ENCODE measurements around the gene ALAS1. TPM values are rescaled to one million over a fixed set of nuclear protein-coding genes. Genes with fewer than 3 reads are reported as not detected.

ALAS1 gene
- total RNA-seq, 1 donor from 2014 or later = 41.5 TPM

GRCh38 chr3:52182196-52182595, 15.8 kb upstream of the ALAS1 start:
- Histone ChIP-seq H3K27me3 (no peaks in the 10 kb centered on the region), H3K9me3 (no peaks in the 10 kb centered on the region), H3K36me3 (no peaks in the 10 kb centered on the region), H3K4me3 (no peak overlapping the region), H3K27ac (no peak overlapping the region), H3K4me1 (peaks cover 2% of the 10 kb centered on the region)
- TF ChIP-seq POLR2A (IDR thresholded peaks at IDR 0.05) = no peak
- TF ChIP-seq CTCF (IDR thresholded peaks at IDR 0.05) = no peak
- no peak for TF ChIP-seq POLR2AphosphoS5 (IDR thresholded peaks at IDR 0.05; ENCODE audit: insufficient read depth in 1 of 2, low read depth in 1 of 2)
- DNase-seq (ENCODE audit: extremely low spot score in 2 of 2) = no peak
- intact Hi-C loops (cut with DNase I) = no loop called here

GRCh38 chr3:52182691-52183090, 15.3 kb upstream of the ALAS1 start:
- intact Hi-C loops (cut with DNase I) = no loop called here
- Histone ChIP-seq H3K27me3 (no peaks in the 10 kb centered on the region), H3K27ac (no peak overlapping the region), H3K9me3 (no peaks in the 10 kb centered on the region), H3K36me3 (no peaks in the 10 kb centered on the region), H3K4me1 (no peaks in the 10 kb centered on the region), H3K4me3 (no peak overlapping the region)
- TF ChIP-seq CTCF (IDR thresholded peaks at IDR 0.05) = no peak
- no peak for TF ChIP-seq POLR2AphosphoS5 (IDR thresholded peaks at IDR 0.05; ENCODE audit: insufficient read depth in 1 of 2, low read depth in 1 of 2)
- TF ChIP-seq POLR2A (IDR thresholded peaks at IDR 0.05) = no peak
- DNase-seq (ENCODE audit: extremely low spot score in 2 of 2) = no peak

- Histone ChIP-seq H3K9me3 (no peaks in the 10 kb centered on the region), H3K4me3 (no peak overlapping the region), H3K27me3 (no peaks in the 10 kb centered on the region), H3K36me3 (no peaks in the 10 kb centered on the region), H3K4me1 (no peaks in the 10 kb centered on the region), H3K27ac (no peak overlapping the region)
- intact Hi-C loops (cut with DNase I) = no loop called here
- DNase-seq (ENCODE audit: extremely low spot score in 2 of 2) = no peak
- no peak for TF ChIP-seq POLR2A (IDR thresholded peaks at IDR 0.05)
- no peak for TF ChIP-seq CTCF (IDR thresholded peaks at IDR 0.05)
- TF ChIP-seq POLR2AphosphoS5 (IDR thresholded peaks at IDR 0.05; ENCODE audit: insufficient read depth in 1 of 2, low read depth in 1 of 2) = no peak
Observed at GRCh38 chr3:52183786-52184445, 14.0 kb upstream of the ALAS1 start.

GRCh38 chr3:52184690-52185089, 13.3 kb upstream of the ALAS1 start:
- intact Hi-C loops (cut with DNase I) = no loop called here
- H3K36me3 ChIP-seq = no peaks in the 10 kb centered on the region
- H3K27me3 ChIP-seq = no peaks in the 10 kb centered on the region
- TF ChIP-seq CTCF (IDR thresholded peaks at IDR 0.05) (no peak), POLR2A (IDR thresholded peaks at IDR 0.05) (no peak), POLR2AphosphoS5 (IDR thresholded peaks at IDR 0.05; ENCODE audit: insufficient read depth in 1 of 2, low read depth in 1 of 2) (no peak)
- no peaks in the 10 kb centered on the region for H3K9me3 ChIP-seq
- no peak overlapping the region for H3K4me3 ChIP-seq
- peak in 1 of 2 donors; percentile 79 for DNase-seq (ENCODE audit: extremely low spot score in 2 of 2)
- H3K27ac ChIP-seq = no peak overlapping the region
- H3K4me1 ChIP-seq = peaks cover 1% of the 10 kb centered on the region

GRCh38 chr3:52185311-52185710, 12.6 kb upstream of the ALAS1 start:
- no peak overlapping the region for H3K4me3 ChIP-seq
- H3K36me3 ChIP-seq = no peaks in the 10 kb centered on the region
- TF ChIP-seq CTCF (IDR thresholded peaks at IDR 0.05) (no peak), POLR2AphosphoS5 (IDR thresholded peaks at IDR 0.05; ENCODE audit: insufficient read depth in 1 of 2, low read depth in 1 of 2) (no peak), POLR2A (IDR thresholded peaks at IDR 0.05) (no peak)
- no peak for DNase-seq (ENCODE audit: extremely low spot score in 2 of 2)
- H3K27me3 ChIP-seq = no peaks in the 10 kb centered on the region
- H3K9me3 ChIP-seq = no peaks in the 10 kb centered on the region
- intact Hi-C loops (cut with DNase I) = no loop called here
- no peak overlapping the region for H3K27ac ChIP-seq
- H3K4me1 ChIP-seq = peaks cover 7% of the 10 kb centered on the region
